ENCODE measurements around the gene ZNF311.
A peak's percentile ranks its signal among the peaks of the same experiment; 100 is the strongest.

Gene ZNF311

GRCh38 chr6:29021434-29021833 is 16.3 kb upstream of the ZNF311 start:
- no peak for DNase-seq (ENCODE audit: low read depth)
- no peak for TF ChIP-seq CTCF (IDR thresholded peaks at IDR 0.05; ENCODE audit: control insufficient read depth, extremely low read depth, insufficient read depth)
- no peak overlapping the region for H3K4me3 ChIP-seq (ENCODE audit: low read depth, low read length)

GRCh38 chr6:29019629-29020028 is 14.5 kb upstream of the ZNF311 start:
- no peak for DNase-seq (ENCODE audit: low read depth)
- no peak overlapping the region for H3K4me3 ChIP-seq (ENCODE audit: low read depth, low read length)
- TF ChIP-seq CTCF (IDR thresholded peaks at IDR 0.05; ENCODE audit: control insufficient read depth, extremely low read depth, insufficient read depth), result no peak

DNA sequence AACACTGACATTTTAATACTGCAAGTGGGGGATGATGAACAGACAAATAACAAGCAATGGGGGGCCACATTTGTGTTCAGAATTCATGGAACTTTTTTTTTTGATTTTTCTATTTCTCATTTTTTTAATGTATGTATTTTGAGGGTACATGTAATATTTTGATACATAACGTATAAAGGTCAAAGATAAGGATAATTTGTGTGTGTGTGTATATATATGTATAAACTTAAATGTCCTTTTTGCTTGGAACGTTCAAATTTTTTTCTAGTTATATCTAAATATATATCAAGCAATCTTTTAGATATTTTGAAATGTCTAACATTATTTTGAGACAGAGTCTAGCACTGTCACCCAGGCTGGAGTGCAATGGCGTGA is 12.3 kb upstream of the ZNF311 start:
- no peak for TF ChIP-seq CTCF (IDR thresholded peaks at IDR 0.05; ENCODE audit: control insufficient read depth, extremely low read depth, insufficient read depth)
- H3K4me3 ChIP-seq (ENCODE audit: low read depth, low read length), result no peak overlapping the region; the same call in 1 of the 2 replicates

GRCh38 chr6:29016559-29017427 is 11.7 kb upstream of the ZNF311 start:
- peak overlapping the region; percentile 71 for H3K4me3 ChIP-seq (ENCODE audit: low read depth, low read length)
- DNase-seq (ENCODE audit: low read depth), result peak; percentile 62
- peak; percentile 86 for TF ChIP-seq CTCF (IDR thresholded peaks at IDR 0.05; ENCODE audit: control insufficient read depth, extremely low read depth, insufficient read depth)

More for the DNA sequence above, 12.3 kb upstream of the ZNF311 start:
- no peak for DNase-seq (ENCODE audit: low read depth)

DNA sequence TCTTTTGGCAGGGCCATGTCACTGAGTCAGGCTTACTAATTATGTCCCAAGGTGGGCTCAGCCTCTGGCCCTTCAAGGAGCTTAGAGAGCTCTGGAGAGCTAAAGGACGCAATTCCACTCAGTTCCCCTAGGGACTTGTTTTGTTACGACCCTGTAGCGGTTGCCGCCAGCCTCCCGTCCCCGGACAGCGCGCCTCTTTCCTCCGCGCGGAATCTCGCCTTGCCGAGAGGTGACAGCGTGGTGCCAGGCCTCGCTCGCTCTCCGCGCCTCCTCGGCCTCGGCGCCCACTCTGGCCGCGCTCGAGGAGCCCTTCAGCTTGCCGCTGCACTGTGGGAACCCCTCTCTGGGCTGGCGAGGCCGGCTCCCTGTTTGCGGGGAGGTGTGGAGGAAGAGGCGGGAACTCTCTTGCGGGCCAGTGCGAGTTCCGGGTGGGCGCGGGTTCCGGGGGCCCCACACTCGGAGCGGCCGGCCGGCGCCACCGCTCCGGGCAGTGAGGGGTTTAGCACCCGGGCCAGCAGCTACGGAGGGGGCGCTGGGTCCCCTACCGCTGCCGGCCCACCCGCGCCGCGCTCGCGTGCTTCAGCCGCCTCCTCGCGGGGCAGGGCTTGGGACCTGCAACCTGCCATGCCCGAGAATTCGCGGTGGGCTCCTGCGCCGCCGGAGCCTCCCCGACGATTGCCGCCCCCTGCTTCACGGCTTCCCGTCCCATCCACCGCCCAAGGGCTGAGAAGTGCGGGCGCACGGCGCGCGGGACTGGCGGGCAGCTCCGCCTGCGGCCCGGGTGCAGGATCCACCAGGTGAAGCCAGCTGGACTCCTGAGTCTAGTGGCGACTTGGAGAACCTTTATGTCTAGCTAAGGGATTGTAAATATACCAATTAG is 9.9 kb upstream of the ZNF311 start:
- H3K4me3 ChIP-seq (ENCODE audit: low read depth, low read length), result no peak overlapping the region
- no peak for DNase-seq (ENCODE audit: low read depth)
- no peak for TF ChIP-seq CTCF (IDR thresholded peaks at IDR 0.05; ENCODE audit: control insufficient read depth, extremely low read depth, insufficient read depth)

DNA sequence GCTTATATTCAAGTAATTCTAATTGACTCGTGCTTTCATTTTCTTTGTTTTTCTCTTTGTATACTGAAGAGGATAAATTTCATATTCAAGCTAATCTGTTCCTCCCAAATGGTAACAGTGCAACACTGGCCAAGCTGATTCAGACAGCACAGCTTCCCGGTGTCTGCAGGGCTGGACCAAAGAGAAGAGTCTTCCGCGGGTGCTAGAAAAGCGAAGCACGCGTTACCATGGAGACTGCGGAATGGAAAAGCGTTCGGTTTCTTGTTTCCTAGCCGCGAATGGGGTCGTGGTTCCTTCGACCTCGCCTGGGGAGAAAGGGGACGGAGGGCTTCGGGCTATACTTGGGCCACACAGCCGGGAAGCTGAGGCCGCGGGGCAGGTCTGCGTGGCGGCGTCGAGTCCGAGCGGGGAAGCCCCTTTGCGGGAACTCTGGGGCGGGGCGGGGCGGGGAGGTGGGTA is 6.2 kb upstream of the ZNF311 start:
- DNase-seq (ENCODE audit: low read depth), result no peak
- no peak overlapping the region for H3K4me3 ChIP-seq (ENCODE audit: low read depth, low read length)
- no peak for TF ChIP-seq CTCF (IDR thresholded peaks at IDR 0.05; ENCODE audit: control insufficient read depth, extremely low read depth, insufficient read depth)
